Ecto neural progenitor cell (in vitro differentiated cells): Measurements from ENCODE around the gene EFNB1.
"Not testable (repeated sequence)": the region's sequence is repeated elsewhere in the genome, so short reads cannot be mapped to it uniquely, and the experiment has no call there.

Experiments used
- DNase-seq: peaks from one replicate; pipeline ENCODE4 v3.0.0-alpha.2; 2018; ENCODE audit warnings: low spot score

The EFNB1 gene

DNA sequence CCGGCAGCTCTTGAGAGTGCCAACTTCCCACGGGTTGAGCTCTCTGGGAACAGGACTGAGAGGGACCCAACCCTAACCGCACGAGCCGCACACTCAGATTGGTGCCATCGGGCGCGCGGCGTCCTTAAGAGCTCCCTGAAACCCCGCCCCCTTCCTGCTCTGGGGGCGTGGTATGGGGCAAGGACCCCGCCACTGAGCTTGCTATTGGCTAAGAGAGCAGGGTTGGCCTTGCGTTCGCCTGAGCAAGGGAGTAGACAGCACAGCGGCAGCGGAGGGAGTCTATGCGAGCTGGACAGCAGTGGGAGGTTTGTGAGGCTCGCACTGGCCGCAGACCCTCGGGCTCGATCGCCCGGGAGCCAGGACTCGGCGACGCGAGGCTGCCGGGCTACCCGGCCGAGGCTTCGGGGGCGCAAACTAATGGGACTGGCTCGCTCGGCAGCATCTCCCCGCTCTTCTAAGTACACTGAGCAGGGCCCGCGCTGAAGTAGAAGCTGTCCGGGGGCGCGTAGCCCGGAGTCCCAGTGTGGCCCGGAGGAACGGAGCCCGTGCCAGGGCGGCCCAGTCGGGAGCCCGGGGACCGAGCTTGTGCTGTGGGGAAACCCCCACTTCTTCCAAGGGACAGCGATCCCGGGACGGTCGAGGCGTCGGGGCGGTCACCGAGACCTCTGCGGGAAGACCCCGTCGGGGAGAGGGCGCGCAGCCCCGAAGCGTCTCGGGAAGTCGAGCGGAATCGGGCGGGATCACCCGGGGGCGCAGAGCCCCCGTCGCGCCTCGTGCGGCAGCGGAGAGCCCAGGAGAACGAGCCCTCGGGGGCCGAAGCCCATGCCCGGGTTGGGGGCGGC lies at the start of gene EFNB1:
Gene EFNB1 (plus strand): TSS at position 282 of the 842 bp plus-strand sequence. CDS start 756 bp downstream, outside the sequence.
- DNase-seq: peak; percentile 90

GRCh38 chrX:68781295-68781694 lies 47.5 kb upstream of the EFNB1 start:
- not testable (repeated sequence) for DNase-seq

- no peak for DNase-seq
These were observed 44.0 kb upstream of the EFNB1 start for GRCh38 chrX:68784816-68785215.

DNA sequence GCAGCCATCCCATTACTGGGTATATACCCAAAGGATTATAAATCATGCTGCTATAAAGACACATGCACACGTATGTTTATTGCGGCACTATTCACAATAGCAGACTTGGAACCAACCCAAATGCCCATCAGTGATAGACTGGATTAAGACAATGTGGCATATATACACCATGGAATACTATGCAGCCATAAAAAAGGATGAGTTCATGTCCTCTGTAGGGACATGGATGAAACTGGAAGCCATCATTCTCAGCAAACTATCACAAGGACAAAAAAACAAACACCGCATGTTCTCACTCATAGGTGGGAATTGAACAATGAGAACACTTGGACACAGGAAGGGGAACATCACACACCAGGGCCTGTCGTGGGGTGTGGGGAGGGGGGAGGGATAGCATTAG lies 42.2 kb upstream of the EFNB1 start:
- not testable (repeated sequence) for DNase-seq

DNA sequence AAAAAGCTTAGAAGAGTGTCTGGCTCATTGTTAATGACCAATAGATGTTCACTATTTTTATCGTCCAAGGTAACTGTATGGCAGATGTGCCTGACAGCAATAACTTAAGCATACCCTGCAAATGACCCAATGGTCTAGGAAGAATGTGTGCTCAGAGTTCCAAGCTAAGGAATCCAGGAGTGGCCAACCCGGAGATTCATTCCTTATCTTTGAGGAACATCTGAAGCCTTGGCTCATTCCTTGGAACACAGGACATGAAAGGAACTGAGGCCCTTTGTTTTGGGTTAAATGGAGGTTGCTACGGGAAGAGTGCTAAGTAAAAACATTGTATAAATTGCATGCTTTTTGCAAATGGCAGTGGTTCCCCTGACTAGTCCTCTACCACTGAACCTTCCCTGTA lies 38.9 kb upstream of the EFNB1 start:
- no peak for DNase-seq

GRCh38 chrX:68792083-68792482 lies 36.7 kb upstream of the EFNB1 start:
- DNase-seq: no peak

GRCh38 chrX:68794461-68794860 lies 34.4 kb upstream of the EFNB1 start:
- DNase-seq: no peak

DNA sequence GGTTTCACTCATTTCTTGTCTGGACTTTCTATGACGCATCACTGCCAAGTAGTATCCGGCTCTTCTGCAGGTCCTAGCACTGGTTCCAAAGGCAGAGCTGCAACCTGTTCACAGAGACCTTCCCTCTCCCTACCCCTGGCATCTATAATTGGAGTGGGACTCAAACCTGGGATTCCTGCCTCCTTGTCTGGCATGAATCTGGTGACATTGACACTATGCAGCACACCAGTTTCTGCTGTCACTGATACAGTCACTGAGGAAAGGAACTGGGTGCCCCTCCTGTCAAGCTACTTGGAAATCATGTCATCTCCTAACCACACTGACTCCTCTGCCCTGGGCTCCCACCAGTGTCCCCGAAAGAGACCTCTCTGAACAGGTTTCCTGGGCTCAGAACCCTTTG lies 33.1 kb upstream of the EFNB1 start:
- DNase-seq: no peak

DNA sequence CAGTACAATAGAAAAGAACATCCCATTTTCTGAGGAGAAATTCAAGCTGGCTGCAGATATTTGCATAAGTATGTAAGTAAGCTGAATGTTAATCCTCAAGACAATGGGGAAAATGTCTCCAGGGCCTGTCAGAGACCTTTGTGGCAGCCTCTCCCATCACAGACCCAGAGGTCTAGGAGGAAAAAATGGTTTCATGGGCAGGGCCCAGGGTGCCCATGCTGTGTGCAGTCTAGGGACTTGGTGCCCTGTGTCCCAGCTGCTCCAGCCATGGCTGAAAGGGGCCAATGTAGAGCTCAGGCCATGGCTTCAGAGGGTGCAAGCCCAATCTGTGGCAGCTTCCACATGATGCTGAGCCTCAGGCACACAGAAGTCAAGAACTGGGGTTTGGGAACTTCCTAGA lies 30.4 kb upstream of the EFNB1 start:
- not testable (repeated sequence) for DNase-seq

DNA sequence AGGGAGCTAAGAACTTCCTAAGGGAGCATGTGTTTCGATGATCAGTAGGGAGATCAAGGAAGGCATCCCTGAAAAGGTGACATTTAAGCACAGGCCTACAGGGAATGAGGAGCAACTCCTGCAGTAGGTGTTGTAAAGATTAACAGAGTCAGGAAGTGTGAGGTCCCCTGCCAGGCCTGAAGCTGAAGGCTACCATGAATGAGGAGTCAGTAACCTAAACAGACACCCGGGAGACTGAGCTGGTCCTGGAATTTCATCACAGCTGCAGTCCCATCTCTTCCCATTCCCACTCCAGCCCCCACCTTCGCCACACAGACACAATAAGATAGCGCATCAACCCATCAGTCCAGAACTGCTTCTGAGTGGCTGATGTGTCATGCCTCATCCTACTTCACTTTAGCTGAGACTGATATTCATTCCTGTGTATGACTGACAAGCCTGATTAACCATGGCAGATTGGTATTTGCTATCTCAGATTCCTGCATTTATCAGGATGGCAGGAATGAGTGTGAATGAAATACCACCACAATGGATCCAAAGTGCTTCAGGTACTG lies 27.0 kb upstream of the EFNB1 start:
- DNase-seq: no peak

DNA sequence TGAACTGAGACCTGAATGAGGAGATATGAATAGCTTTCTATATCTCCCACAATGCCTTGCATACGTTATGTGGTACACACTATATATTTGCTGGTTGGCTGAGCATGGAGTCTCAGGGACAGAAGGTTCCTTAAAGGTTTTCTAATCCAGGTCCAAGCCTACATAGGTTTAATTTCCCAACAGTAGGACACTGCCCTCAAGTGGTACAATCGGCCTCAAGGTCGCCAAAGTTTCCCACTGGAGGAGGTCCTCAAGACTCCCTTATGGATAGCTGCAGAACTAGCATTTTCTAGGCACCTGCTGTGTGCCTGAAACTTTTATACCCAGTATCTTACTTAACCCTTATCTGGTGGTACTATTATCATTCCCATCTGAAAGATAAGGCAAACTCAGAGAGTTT lies 21.0 kb upstream of the EFNB1 start:
- DNase-seq: no peak

DNA sequence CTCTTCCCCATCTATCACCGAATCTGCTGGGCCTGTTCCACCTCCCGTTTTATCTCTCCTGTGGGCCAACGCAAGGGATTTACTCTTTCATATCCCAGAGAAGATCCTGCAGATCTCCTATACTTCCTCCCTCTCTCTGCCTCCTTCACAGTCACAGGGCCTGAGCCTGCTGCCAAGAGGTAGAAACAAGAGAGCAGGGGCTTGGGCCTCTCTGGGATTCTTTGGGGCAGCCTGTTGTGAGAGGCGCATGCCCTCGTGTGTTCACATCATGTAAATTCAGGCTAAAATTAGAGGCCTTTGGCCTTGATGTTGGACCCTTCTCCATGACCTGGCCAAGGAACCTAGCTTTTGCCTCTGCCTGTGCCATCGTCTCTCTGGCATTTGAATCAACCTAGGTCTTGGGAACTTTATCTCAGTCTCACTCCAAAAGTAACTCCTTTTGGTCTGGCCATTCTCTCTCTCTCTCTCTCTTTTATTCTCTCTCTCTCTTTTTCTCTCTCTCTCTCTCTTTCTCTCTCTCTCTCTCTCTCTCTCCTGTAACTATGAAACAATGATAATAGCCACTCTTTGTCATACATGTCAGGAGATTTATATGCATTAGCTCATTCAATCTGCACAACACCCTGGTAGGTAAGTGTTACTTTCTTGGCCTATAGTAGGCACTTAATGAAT lies 20.0 kb upstream of the EFNB1 start:
- DNase-seq: no peak

GRCh38 chrX:68820476-68821110 lies 8.2 kb upstream of the EFNB1 start:
- no peak for DNase-seq

- no peak for DNase-seq
These were observed 7.2 kb upstream of the EFNB1 start for GRCh38 chrX:68821616-68822015.

- no peak for DNase-seq
These were observed 6.0 kb upstream of the EFNB1 start for GRCh38 chrX:68822641-68823410.

DNA sequence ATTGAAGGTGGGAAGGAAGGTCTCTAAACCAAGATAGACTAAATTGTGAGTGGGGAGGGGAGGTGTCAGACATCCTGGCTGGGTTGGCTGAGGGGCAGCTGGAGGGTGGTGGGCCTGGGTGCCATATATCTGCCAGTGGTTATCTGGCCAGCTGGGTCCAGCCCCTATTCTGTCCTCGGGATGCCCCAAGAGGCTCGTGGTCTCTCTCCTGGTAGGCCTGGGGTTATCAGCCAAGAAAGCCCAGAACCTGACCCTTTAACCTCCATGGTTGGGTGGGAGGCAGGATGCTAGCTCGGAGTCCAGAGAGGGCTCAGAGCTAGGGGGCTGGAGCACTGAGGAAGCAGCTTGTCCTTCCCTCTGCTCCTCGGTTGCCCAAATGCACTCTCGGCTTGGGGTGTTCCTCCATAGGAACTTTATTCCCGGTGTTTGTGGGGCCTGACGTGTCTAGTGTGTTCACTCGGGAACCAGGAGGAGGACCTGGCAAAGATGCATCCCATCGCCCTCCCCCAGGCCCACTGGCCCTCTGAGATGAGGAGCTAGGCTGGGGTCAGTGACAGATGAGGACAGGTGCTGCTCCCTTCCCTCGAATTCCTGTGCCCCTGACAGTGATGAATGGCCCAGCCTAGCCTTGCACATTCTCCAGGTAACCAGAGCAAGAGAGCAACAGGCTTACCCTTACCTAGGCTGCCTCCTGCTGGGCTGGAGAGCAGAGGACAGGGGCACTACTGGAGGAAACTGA lies 5.2 kb upstream of the EFNB1 start:
- DNase-seq: no peak

DNA sequence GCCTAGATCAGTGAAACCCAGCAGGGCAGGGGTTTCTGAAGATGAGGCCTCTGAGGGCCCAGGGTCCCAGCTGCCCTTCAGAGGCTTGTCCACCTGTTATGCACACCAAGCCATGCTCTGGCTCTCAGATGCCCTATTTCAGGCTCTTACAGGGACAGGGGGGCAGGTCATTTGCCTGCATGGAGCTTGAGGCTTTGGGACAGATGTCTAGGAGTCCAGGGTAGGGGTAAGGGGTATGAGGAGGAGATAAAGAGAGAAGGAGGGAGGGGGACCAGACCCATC lies 4.7 kb upstream of the EFNB1 start:
- no peak for DNase-seq

- DNase-seq: no peak
These were observed 4.2 kb upstream of the EFNB1 start for GRCh38 chrX:68824565-68825125.

- no peak for DNase-seq
These were observed 2.5 kb upstream of the EFNB1 start for GRCh38 chrX:68826113-68826980.

GRCh38 chrX:68827256-68827655 lies 1.6 kb upstream of the EFNB1 start:
- no peak for DNase-seq
